Tongue (tissue), 2 donors: ENCODE results near the gene KRT35. TPM values are rescaled to one million over a fixed set of nuclear protein-coding genes. Genes with fewer than 3 reads are reported as not detected.
A peak's percentile ranks its signal among the peaks of the same experiment; 100 is the strongest.

ENCODE experiments used
- small RNA-seq: library from RNA; depleted of rRNA; stranded (forward); fragments of <200 nt; gene quantifications from one replicate; pipeline ENCODE3, GENCODE V24; 2014; ENCODE audit warnings: low replicate concordance
- total RNA-seq: library from RNA; depleted of rRNA; stranded (reverse); fragments of >200 nt; gene quantifications from one replicate; pipeline ENCODE4 v1.2.3, GENCODE V29; 2014

The KRT35 gene
- total RNA-seq, 1 donor from 2014 or later = not detected

Small RNA genes lying within 50 kb of the gene (small RNA-seq; reads per million reads assigned to genes)
- gene RNU2-32P = 0.26 reads per million, percentile 44 among the genes with 10 or more reads in this experiment

Other genes starting within 250 kb of the KRT35 start
- not detected for gene KRTAP9-3, start 248.7 kb downstream of the KRT35 start, total RNA-seq
- gene KRTAP9-8, start 243.2 kb downstream of the KRT35 start, total RNA-seq = not detected
- not detected for gene KRTAP9-4, start 231.5 kb downstream of the KRT35 start, total RNA-seq
- not detected for gene KRTAP9-9, start 225.8 kb downstream of the KRT35 start, total RNA-seq
- gene KRTAP9-6, start 215.8 kb downstream of the KRT35 start, total RNA-seq = not detected
- not detected for gene KRTAP9-7, start 205.5 kb downstream of the KRT35 start, total RNA-seq
- gene KRTAP29-1, start 178.3 kb downstream of the KRT35 start, total RNA-seq = not detected
- gene KRTAP16-1, start 171.8 kb downstream of the KRT35 start, total RNA-seq = not detected
- gene KRTAP17-1, start 165.4 kb downstream of the KRT35 start, total RNA-seq = 1.0 TPM
- gene KRT33A, start 130.3 kb downstream of the KRT35 start, total RNA-seq = not detected
- gene KRT33B, start 111.3 kb downstream of the KRT35 start, total RNA-seq = 0.21 TPM
- gene KRT34, start 98.8 kb downstream of the KRT35 start, total RNA-seq = 0.51 TPM
- gene KRT31, start 83.5 kb downstream of the KRT35 start, total RNA-seq = 6.1 TPM
- not detected for gene KRT37, start 56.6 kb downstream of the KRT35 start, total RNA-seq
- not detected for gene KRT38, start 40.2 kb downstream of the KRT35 start, total RNA-seq
- not detected for gene KRT32, start 13.8 kb downstream of the KRT35 start, total RNA-seq
- gene KRT36, start 8.8 kb upstream of the KRT35 start, total RNA-seq = not detected
- gene KRT13, start 24.5 kb upstream of the KRT35 start, total RNA-seq = 1,847 TPM
- gene KRT15, start 37.7 kb upstream of the KRT35 start, total RNA-seq = 633 TPM
- gene KRT19, start 47.2 kb upstream of the KRT35 start, total RNA-seq = 248 TPM
- gene KRT9, start 90.9 kb upstream of the KRT35 start, total RNA-seq = not detected
- 738 TPM for gene KRT14, start 105.7 kb upstream of the KRT35 start, total RNA-seq
- 52.3 TPM for gene KRT16, start 131.6 kb upstream of the KRT35 start, total RNA-seq
- 253 TPM for gene KRT17, start 143.4 kb upstream of the KRT35 start, total RNA-seq
- gene EIF1, start 207.7 kb upstream of the KRT35 start, total RNA-seq = 261 TPM
- gene GAST, start 231.2 kb upstream of the KRT35 start, total RNA-seq = not detected